KBM-7 (cell line): ENCODE data around the gene IL20RB.
"Not testable (repeated sequence)": the region's sequence is repeated elsewhere in the genome, so short reads cannot be mapped to it uniquely, and the experiment has no call there.

Experiments
- DNase-seq: peaks from one replicate; pipeline ENCODE4 v3.0.0-alpha.2; 2015
- in situ Hi-C: fragments of 300-500 bp; cut with MboI; formaldehyde crosslinking; loops from 2 replicates; pipeline ENCODE4 v1.14.3; 2020; ENCODE audit warnings: low sequenced_read_pairs, low pct_unique_long_range_greater_than_20kb, mixed read lengths

The IL20RB gene

GRCh38 chr3:136939489-136939888 lies 18.3 kb upstream of the IL20RB start:
- in situ Hi-C loops = no loop called here
- no peak for DNase-seq

DNA sequence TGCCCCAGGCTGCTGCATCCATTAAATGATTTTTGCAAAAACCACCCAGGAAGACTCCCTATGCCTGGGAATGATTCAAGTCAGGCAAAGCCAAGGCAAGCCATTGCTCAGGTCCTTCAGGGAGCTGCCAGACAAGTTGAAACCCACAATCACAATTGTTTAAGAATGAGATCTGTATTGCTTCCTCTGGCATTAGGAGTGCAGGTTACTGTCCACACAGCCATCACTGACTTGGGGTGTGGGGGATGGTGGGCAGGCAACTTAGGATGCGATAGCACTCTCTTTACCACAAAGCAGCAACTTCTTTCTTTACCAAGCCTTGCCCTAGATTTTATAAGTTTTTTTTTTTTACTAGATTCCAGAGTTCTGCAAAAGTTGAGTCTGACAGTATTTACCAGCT lies 15.0 kb upstream of the IL20RB start:
- in situ Hi-C loops = no loop called here
- DNase-seq = no peak

- DNase-seq = no peak
- in situ Hi-C loops = no loop called here
Measured at GRCh38 chr3:136943436-136943835, 14.3 kb upstream of the IL20RB start.

DNA sequence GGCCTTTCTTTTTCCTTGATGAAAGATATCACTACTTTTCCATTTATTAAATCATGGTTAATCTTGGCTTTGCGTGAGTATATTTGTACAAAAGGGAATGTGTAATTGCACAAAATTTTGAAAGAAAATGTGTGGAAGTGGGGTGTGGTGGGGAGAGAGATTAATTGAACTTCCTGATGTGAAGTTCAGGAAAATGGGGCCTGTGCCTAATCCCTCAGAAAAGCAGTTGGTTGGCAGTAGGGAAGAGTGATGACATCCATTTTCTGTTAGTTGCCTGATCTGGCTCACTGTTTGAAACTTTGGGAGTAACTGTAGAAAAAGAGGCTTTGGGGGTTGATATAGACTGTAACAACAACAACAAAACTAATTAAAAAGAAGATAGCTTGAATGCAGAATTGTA lies 10.8 kb upstream of the IL20RB start:
- DNase-seq = no peak
- in situ Hi-C loops = no loop called here

- in situ Hi-C loops = no loop called here
- no peak for DNase-seq
Measured at GRCh38 chr3:136947477-136947876, 10.3 kb upstream of the IL20RB start.

GRCh38 chr3:136949146-136949545 lies 8.6 kb upstream of the IL20RB start:
- DNase-seq = no peak
- in situ Hi-C loops = no loop called here

DNA sequence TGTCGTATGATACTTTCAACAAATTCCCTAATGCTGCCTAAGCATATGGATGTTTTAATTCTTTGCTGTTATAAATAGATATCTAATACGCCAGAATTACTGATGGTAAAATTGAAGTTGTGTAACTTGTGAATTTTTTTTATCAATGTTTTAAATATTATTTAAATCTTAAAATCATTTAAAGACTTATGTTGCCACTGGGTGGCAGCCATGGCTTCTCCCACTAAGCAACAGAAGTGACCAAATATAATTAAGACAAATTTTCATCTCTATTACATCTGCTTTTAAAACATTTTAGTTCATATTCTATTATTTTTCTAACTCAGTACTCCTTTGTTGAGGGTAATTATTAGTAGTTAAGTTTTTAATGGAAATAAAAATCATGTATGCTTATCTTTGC lies 8.1 kb upstream of the IL20RB start:
- in situ Hi-C loops = no loop called here
- no peak for DNase-seq

DNA sequence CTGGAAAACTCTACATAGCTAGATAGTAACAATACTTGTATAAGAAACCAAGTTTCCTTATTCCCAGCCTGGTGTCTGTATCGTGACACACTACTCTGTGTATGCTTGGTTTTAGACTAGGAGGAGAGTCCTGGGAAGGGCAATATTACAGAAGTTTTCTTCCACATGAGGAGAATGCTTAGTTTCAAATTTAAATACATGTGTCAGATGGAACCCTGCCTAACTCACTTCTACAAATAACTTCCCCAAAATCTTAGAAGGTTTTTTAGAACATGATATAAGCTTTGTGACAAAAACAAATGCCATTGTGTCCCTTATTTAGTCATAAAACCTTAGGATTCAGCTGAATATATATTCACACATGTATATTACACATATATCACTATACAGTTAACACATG lies 7.2 kb upstream of the IL20RB start:
- DNase-seq = no peak
- in situ Hi-C loops = no loop called here

- in situ Hi-C loops = no loop called here
- DNase-seq = no peak
Measured at GRCh38 chr3:136952292-136952691, 5.5 kb upstream of the IL20RB start.

- in situ Hi-C loops = no loop called here
- DNase-seq = no peak
Measured at GRCh38 chr3:136954251-136954650, 3.5 kb upstream of the IL20RB start.

DNA sequence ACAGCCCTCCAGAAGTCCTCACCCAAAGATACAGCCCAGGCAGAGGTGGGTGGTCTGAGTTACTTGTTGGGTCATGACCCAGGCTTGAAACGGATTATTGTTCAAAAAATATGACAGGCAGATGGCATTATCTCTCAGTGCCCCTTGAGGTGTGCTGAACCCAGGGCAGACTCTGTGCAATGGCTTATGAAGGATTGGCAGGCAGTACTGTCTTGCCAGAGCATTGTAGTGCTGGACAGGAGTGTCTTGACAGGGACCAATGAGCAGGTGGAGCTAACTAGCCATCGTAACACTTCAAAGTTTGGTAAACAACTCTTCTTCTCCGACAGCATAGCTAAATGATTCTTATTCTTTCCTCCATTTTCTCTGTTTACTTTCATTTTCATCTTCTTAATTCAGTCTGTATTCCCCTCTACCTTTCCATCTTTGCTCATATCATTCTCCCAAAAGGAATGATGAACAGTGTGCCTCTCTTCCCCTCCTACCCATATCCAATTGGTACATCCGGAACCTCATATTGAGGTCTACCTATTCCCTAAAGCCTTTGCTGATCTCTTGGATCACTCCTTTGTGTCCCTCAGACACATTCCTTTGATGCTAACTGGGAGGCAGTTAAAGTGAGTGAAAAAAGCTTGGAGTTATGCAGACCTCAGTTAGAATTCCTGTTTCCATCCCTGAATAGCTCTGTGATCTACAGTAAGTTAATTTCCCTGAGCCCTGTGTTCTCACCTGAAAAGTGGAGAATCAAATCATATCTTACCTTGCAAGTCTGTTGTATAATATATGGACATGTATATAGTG lies 2.6 kb upstream of the IL20RB start:
- no peak for DNase-seq

DNA sequence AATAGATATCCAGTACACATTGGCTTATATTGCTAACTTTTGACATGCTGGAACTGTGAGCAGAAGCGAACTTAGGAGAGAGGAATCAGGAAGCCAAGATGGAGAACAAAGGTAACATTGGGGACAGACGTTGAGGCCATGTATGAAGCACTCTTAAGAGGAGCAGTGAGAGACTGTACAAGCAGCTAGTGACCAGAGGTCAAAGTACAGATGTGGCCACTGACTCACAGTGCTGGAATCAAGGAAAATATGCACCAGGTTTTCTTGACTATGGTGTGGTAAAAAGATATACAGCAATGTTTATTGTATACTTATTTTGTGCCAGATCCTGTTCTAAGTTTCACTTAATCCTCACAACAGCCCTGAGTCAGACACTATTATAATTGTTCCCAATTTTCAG lies 2.0 kb upstream of the IL20RB start:
- in situ Hi-C loops = no loop called here
- no peak for DNase-seq

More for the DNA sequence above, 2.6 kb upstream of the IL20RB start:
- in situ Hi-C loops = no loop called here

DNA sequence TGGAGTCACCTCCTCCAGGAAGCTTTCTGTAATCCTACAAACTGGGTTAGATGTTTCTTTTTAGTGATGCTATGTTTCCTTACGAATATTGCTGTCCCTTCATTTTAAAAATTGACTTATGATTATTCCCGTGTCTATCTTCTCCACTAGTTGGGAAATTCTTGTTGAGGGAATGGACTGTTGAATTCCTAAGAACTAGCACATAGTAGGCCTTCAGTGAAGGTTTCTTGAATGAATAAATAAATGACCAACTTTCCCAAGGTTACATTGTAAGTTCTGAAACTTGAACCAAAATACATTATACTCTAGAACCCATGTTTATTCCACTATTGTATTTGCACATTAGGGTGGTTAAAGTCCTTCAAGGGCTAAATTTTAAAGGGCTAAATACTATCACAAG lies 812 bp upstream of the IL20RB start:
- in situ Hi-C loops = no loop called here
- DNase-seq = no peak

- in situ Hi-C loops = no loop called here
- no peak for DNase-seq
Measured at GRCh38 chr3:136958939-136959338, 1.2 kb downstream of the IL20RB start.

DNA sequence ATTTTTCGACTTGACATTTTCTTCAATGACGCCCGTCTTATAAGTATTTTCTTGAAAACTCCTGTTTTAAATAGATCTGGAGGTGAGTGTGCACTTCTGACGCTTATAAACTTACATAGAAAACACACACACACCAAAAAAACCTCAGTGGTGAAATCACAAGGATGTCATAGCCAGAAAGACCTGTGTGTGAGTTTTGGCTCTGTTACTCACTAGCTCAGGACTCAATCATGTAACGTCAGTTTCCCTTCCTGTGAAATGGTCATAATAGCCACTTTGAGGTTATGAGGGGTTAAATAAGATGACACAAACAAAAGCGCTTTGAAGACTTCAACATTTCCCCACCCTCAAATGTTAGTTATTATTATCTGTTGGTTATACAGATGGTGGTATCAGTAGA lies 1.8 kb downstream of the IL20RB start:
- in situ Hi-C loops = no loop called here
- no peak for DNase-seq

DNA sequence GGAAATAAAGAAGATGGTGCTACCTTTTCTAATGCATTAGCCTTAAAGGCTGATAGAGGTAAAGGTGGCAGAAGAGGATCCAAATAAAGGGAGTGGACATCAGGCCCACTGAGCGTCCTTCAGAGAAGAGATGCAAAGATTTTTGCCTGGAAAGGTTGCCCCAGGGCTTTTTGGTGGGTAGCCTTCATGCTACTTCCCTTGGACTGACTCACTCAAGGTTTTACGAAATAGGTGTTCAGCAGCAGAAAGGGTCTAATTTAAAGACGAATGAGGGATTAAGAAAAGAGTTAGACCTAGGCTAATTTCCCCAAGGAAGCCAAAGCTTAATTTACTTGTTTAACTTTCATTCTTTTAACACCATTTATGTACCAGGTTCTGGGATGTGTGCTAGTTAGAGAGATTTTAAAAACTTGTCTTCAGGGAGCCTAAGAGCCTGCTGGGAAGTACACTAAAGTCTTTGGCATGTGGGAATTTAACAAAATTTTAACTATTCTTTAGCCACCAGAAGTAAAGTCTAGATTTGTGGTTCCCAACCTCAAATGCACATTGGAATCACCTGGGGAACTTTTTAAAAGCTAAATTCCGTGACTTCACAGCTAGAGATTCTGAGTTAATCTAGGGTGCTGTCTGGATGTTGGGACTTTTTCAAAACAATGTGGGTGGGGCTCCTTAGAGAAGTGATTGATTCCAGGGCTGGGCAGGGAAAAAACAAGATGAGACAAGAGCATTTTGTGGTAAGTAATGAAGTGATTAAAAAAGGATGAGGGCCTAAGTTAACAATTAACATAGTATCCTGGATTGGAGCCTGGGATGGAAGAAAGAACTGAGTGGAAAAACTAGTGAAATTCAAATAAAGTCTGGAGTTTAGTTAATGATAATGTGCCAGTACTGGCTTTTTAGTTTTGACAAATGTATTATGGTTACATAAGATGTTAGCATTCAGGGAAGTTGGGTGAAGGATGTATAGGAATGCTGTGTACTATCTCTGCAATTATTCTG lies 3.4 kb downstream of the IL20RB start:
- no peak for DNase-seq
- in situ Hi-C loops = no loop called here

DNA sequence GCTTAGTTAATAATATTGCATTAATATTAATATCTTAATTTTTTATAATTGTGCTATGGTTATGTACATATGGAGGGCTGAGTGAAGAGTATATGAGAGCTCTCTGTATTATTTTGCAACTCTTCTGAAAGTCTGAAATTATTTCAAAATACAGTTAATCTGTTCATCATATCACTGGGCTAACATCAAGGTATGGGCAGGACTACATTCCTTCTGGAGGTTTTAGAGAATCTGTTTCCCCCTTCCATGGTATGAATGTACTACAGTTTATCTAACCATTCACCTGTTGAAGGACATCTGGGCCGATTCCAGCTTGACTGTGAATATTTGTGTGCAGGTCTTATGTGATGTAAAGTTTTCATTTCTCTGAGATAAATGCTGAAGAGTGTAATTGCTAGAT lies 5.1 kb downstream of the IL20RB start:
- DNase-seq = no peak
- in situ Hi-C loops = no loop called here

- DNase-seq, in situ Hi-C loops: not testable (repeated sequence)
Measured at GRCh38 chr3:136969539-136969938, 11.8 kb downstream of the IL20RB start.

DNA sequence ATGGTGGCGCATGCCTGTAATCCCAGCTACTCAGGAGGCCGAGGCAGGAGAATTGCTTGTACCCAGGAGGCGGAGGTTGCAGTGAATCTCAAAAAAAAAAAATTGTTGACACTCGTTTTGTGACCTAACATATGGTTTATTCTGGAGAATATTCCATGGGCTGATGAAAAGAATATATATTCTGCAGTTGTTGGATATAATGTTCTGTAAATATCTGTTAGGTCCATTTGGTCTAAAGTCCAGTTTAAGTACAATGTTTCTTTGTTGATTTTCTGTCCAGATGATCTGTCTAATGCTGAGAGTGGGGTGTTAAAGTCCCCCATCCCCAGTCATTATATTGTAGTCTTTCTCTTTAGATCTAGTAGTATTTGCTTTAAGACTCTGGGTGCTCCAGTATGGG lies 15.6 kb downstream of the IL20RB start:
- DNase-seq = no peak
- in situ Hi-C loops = no loop called here

GRCh38 chr3:136974670-136975069 lies 16.9 kb downstream of the IL20RB start:
- in situ Hi-C loops = loop anchor here (25.0 kb wide), 1 partner anchor 212 kb away; the partner anchor contains the start of gene STAG1
- DNase-seq = no peak
